ENCODE data around the gene PRAF2.

The PRAF2 gene

DNA sequence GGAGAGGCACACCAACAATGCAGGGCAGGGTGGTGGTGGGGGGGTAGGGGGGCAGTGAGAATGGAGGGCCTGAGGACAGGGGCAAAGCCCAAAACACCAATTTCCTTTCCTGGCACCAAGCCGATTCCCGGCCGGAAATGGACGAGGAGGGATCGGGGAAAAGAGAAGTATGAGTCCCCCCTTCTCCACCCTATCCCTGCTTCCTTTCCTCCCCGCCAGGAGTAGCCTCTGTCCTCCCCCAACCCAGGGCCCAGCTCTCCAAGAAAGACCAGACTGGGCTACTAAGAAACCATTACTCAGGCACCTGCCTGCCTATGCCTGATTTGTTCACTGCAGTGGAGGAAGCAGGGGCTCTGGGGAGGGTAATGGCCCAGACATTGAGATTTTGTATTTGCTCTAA, 14.6 kb downstream of the PRAF2 start:
- TF ChIP-seq ZBTB7A (IDR thresholded peaks at IDR 0.05; ENCODE audit: low read depth) (no peak), CREB1 (IDR thresholded peaks at IDR 0.05; ENCODE audit: low read depth) (no peak), YY1 (IDR thresholded peaks at IDR 0.05; ENCODE audit: low read depth) (no peak), EGR1 (IDR thresholded peaks at IDR 0.05) (no peak)

DNA sequence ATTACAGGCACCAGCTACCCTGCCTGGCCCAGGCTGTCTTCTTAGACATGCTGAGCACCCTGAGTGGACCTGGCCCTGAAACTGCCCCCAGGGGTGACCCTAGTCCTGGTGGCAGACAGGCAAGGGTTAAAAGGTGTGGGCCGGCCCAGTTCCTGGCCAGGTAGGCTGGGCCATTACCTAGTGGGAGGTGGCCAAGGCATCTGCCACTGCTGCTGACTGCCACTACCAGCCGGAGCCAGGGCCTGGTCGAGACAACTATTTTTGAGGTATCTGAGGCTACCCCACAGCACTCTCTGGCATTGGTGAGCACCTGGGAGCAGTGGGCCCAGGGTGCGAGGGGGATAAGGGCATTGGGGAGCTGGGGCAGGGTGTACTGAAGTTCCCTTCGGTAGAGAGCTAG, 15.0 kb downstream of the PRAF2 start, which contains the start of gene CCDC120:
Gene CCDC120 (plus strand): TSS at position 206 of the 400 bp plus-strand sequence. CDS start 3,043 bp downstream, outside the sequence.
- TF ChIP-seq ZBTB7A (IDR thresholded peaks at IDR 0.05; ENCODE audit: low read depth) = no peak
- TF ChIP-seq TEAD4 (IDR thresholded peaks at IDR 0.05) = 0 out of 2 replicates have a peak, but pooled peaks have one; percentile 8
- TF ChIP-seq TCF12 (IDR thresholded peaks at IDR 0.05; ENCODE audit: low read depth) = no peak
- TF ChIP-seq EGR1 (IDR thresholded peaks at IDR 0.05) = no peak
- no peak for TF ChIP-seq RAD21 (IDR thresholded peaks at IDR 0.05; ENCODE audit: low read depth)
- TF ChIP-seq, protein P1, sequence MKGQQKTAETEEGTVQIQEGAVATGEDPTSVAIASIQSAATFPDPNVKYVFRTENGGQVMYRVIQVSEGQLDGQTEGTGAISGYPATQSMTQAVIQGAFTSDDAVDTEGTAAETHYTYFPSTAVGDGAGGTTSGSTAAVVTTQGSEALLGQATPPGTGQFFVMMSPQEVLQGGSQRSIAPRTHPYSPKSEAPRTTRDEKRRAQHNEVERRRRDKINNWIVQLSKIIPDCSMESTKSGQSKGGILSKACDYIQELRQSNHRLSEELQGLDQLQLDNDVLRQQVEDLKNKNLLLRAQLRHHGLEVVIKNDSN (IDR thresholded peaks at IDR 0.05) = no peak

DNA sequence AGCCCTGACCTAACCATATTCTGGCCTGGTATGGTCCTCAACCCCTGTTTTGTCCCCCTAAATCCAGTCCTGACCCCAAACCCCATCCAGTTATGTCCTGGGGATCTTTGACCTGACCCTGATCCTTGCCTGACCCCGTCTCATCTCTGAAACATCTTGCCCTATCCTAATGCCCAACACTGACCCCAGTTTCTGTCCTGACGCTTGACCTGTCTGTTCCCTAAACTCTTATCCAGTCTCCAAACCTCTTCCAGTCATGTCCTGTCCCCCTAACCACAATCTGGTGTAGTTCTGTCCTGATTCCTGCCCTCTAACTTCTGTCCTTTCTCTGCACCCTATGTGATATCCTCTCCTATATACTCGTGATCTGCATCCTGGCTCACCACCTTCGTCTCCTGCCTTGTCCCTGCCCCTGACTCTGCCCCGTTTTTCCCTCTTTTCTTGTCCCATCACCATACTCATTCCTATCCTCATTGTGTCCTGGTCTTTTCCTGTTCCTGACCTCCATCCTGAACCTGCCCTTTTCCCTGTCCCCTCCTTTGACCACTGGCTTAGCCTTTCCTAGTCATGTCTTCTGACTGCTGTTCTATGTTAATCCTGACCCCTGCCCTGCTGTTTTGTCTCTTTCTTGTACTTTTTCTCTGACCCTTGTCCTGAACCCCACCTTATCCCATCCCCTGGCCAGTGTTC, 19.6 kb downstream of the PRAF2 start:
- TF ChIP-seq ZBTB7A (IDR thresholded peaks at IDR 0.05; ENCODE audit: low read depth) = no peak
- no peak for TF ChIP-seq EP300 (IDR thresholded peaks at IDR 0.05; ENCODE audit: borderline replicate concordance)
- TF ChIP-seq NFIC (IDR thresholded peaks at IDR 0.05) = no peak
- TF ChIP-seq, protein P2, sequence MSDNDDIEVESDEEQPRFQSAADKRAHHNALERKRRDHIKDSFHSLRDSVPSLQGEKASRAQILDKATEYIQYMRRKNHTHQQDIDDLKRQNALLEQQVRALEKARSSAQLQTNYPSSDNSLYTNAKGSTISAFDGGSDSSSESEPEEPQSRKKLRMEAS (IDR thresholded peaks at IDR 0.05) = no peak
- no peak for TF ChIP-seq CEBPB (IDR thresholded peaks at IDR 0.05)
- TF ChIP-seq RAD21 (IDR thresholded peaks at IDR 0.05; ENCODE audit: low read depth) = no peak
- no peak for TF ChIP-seq FOXM1 (IDR thresholded peaks at IDR 0.05; ENCODE audit: borderline replicate concordance, low read depth)
- no peak for TF ChIP-seq CREB1 (IDR thresholded peaks at IDR 0.05; ENCODE audit: low read depth)
- TF ChIP-seq TCF12 (IDR thresholded peaks at IDR 0.05; ENCODE audit: low read depth) = no peak
- TF ChIP-seq TAF1 (IDR thresholded peaks at IDR 0.05; ENCODE audit: low read depth) = no peak
- TF ChIP-seq TEAD4 (IDR thresholded peaks at IDR 0.05) = no peak
- TF ChIP-seq, protein P1 (IDR thresholded peaks at IDR 0.05) = no peak
- TF ChIP-seq EGR1 (IDR thresholded peaks at IDR 0.05) = no peak
- TF ChIP-seq YY1 (IDR thresholded peaks at IDR 0.05; ENCODE audit: low read depth) = no peak
- TF ChIP-seq, protein P3, sequence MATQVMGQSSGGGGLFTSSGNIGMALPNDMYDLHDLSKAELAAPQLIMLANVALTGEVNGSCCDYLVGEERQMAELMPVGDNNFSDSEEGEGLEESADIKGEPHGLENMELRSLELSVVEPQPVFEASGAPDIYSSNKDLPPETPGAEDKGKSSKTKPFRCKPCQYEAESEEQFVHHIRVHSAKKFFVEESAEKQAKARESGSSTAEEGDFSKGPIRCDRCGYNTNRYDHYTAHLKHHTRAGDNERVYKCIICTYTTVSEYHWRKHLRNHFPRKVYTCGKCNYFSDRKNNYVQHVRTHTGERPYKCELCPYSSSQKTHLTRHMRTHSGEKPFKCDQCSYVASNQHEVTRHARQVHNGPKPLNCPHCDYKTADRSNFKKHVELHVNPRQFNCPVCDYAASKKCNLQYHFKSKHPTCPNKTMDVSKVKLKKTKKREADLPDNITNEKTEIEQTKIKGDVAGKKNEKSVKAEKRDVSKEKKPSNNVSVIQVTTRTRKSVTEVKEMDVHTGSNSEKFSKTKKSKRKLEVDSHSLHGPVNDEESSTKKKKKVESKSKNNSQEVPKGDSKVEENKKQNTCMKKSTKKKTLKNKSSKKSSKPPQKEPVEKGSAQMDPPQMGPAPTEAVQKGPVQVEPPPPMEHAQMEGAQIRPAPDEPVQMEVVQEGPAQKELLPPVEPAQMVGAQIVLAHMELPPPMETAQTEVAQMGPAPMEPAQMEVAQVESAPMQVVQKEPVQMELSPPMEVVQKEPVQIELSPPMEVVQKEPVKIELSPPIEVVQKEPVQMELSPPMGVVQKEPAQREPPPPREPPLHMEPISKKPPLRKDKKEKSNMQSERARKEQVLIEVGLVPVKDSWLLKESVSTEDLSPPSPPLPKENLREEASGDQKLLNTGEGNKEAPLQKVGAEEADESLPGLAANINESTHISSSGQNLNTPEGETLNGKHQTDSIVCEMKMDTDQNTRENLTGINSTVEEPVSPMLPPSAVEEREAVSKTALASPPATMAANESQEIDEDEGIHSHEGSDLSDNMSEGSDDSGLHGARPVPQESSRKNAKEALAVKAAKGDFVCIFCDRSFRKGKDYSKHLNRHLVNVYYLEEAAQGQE (IDR thresholded peaks at IDR 0.05; ENCODE audit: low read depth) = no peak

DNA sequence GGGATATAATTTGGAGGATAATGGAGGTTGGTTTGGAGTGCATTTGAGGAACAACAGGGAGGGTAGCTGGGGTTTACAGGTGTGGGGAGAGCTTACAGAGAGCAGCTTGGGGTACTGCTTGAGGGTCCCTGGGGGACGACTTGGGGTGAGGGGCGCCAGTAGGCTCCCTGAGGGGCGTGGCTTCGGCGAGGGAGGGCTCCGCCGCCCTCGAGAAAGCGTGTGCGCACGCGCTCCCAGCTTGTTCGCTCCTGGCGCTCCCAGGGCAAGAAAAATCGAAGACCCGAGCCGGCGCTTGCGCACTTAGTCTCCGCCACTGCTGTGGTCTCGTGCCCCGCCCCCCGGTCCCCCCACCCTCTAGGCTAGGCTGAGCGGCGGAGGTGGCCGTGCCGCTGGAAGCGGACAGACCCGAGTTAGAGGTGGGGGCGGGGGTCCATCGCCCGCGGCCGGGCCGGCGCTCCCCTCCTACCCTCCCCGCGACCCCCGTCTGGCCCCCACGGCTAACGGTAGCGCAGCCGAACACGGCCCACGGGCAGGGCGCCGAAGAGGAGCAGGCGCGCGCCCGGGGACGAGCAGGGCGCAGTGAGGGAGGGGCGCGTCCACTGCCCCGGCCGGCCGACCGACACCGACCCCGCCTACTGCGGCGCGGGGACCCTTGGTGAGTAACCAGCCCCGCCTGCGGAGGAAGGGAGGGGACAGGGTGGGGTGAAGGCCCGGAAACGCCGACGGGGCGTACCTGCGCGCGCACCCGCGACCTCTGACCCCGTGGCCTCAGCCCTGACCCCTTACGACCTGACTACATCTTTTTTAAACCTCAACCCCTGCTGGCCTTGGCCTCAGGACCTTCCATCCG, 20.4 kb downstream of the PRAF2 start:
- TF ChIP-seq, protein P3 (IDR thresholded peaks at IDR 0.05; ENCODE audit: low read depth) = no peak
- TF ChIP-seq, protein P2 (IDR thresholded peaks at IDR 0.05) = peak; percentile 83

DNA sequence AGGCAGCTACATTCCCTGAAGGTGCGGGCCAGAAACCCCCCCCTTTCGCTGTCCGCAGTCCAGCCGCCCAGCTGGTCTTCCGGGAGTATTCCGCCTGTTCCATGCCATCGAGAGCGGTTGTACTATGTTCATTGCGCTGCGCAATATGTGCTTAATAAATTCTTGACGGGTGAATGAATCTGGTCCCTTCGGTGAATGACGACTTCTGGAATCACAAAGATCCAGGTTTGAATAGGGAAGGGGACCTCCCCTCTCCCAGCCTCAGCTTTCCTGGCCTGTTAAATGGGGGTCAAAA, 29.9 kb downstream of the PRAF2 start:
- TF ChIP-seq NFIC (IDR thresholded peaks at IDR 0.05) = no peak

DNA sequence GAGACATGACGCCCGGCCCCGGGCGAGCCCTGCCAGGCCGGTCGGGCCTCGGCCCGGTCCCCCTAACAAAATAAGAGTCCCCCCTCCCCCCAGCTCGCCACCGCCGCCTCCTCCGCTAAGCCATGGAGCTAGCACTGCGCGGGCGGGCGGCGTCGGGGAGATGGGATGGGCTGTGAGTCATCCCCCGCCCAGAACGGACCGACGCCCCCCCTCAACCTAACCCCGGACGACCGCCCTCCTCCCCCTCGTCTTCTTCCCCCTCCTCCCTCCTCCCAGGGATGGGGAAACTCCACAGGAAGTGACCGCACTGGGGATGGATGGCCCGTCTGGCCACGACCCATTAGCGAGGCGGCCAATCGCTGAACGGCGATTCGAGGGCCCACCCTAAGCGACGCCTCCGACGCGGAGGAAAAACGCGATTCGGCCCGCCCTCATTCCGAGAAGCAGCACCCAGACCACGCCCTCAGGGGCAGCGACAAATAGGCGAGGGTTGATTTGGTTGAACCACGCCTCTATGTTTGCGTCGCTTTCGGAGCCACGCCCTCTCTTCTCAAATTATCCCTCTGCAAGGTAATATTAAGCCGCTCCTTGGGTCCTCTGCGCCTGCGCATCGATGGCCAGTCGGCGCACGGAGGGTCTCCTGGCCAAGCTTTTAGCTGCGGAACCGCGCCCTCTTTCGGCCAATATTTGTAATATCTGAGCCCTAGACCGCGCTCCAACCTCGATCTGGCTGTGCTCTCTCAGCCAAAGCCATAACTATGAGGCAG, 30.4 kb downstream of the PRAF2 start, which contains the start of gene TFE3:
Gene TFE3 (minus strand): TSS at position 138 of the 767 bp plus-strand sequence. CDS start 131 bp downstream, at position 7.
- TF ChIP-seq ZBTB7A (IDR thresholded peaks at IDR 0.05; ENCODE audit: low read depth) (no peak), TEAD4 (IDR thresholded peaks at IDR 0.05) (no peak), YY1 (IDR thresholded peaks at IDR 0.05; ENCODE audit: low read depth) (no peak), RAD21 (IDR thresholded peaks at IDR 0.05; ENCODE audit: low read depth) (peak; percentile 73), CREB1 (IDR thresholded peaks at IDR 0.05; ENCODE audit: low read depth) (no peak; the same call in 1 of the 2 replicates), NFIC (IDR thresholded peaks at IDR 0.05) (no peak), EP300 (IDR thresholded peaks at IDR 0.05; ENCODE audit: borderline replicate concordance) (0 out of 2 replicates have a peak, but pooled peaks have one; percentile 10), TAF1 (IDR thresholded peaks at IDR 0.05; ENCODE audit: low read depth) (peak; percentile 37; the same call in 1 of the 2 replicates), TCF12 (IDR thresholded peaks at IDR 0.05; ENCODE audit: low read depth) (no peak), EGR1 (IDR thresholded peaks at IDR 0.05) (peak; percentile 55; the same call in 1 of the 2 replicates), CEBPB (IDR thresholded peaks at IDR 0.05) (no peak), FOXM1 (IDR thresholded peaks at IDR 0.05; ENCODE audit: borderline replicate concordance, low read depth) (no peak)
- TF ChIP-seq, protein P1 (IDR thresholded peaks at IDR 0.05) = no peak
- TF ChIP-seq, protein P2 (IDR thresholded peaks at IDR 0.05) = peak; percentile 25; the same call in 1 of the 2 replicates
- TF ChIP-seq, protein P3 (IDR thresholded peaks at IDR 0.05; ENCODE audit: low read depth) = no peak

Data from Ishikawa (cell line).